OCI-LY7 (cell line): Measurements from ENCODE around the gene ACOT13.

ENCODE experiments used
- CTCF ChIP-seq: fragments of 200-600 bp; sonication (generic); conservative IDR thresholded peaks from 2 replicates; pipeline ENCODE4 v1.5.1; 2014; ENCODE audit warnings: mild to moderate bottlenecking, antibody characterized with exemption, low read length, moderate library complexity, mixed read lengths
- EZH2phosphoT487 ChIP-seq: fragments of 200-600 bp; sonication (generic); IDR thresholded peaks from 2 replicates; pipeline ENCODE4 v1.6.1; 2018; ENCODE audit warnings: low read depth, borderline replicate concordance, mild to moderate bottlenecking, mixed run types, antibody characterized with exemption, low read length, moderate library complexity, mixed read lengths

DNA sequence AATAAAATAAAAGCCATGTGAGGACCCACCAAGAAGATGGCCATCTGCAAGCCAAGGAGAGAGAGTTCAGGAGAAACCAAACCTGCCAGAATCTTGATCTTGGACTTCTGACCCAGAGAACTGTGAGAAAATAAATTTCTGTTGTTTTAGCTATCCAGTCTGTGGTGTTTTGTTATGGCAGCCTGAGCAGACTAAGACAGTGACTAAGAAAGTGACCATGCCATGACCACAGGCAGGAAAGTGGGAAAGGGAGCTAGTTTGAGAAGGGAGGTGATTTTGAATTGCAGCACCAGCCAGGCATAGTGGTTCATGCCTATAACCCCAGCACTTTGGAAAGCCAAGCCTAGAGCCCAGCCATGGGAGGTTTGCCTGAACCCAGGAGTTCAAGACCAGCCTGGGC is 74.0 kb downstream of the ACOT13 start:
- TF ChIP-seq CTCF (no peak), EZH2phosphoT487 (no peak)
